Measurements from ENCODE around the gene STK38.

- TF ChIP-seq EZH2 (IDR thresholded peaks at IDR 0.05; ENCODE audit: borderline replicate concordance, insufficient read depth, low read depth, low read length, poor library complexity, severe bottlenecking) (no peak), CTCF (IDR thresholded peaks at IDR 0.05) (no peak)
These were observed 83.0 kb downstream of the STK38 start for GRCh38 chr6:36464233-36464632.

Data from B cell (primary cell).